Duodenal mucosa (tissue), 2 donors: ENCODE results near the gene HOXA6.

Experiments
- H3K27ac ChIP-seq: one replicate; pipeline ENCODE4 v1.7.0; 2013; ENCODE audit warnings: low read depth, low read length
- H3K27me3 ChIP-seq, 2 donors: one replicate each; pipeline ENCODE4 v1.7.0; 2013; ENCODE audit warnings: low read length in 2 of 2, control low read depth in 1 of 2; ENCODE audit not compliant: insufficient read depth in 2 of 2, control insufficient read depth in 1 of 2
- H3K36me3 ChIP-seq, 2 donors: one replicate each; pipeline ENCODE4 v1.7.0; 2013; ENCODE audit warnings: low read length in 2 of 2, control low read depth in 1 of 2; ENCODE audit not compliant: insufficient read depth in 2 of 2, control insufficient read depth in 1 of 2
- H3K4me1 ChIP-seq, 2 donors: one replicate each; pipeline ENCODE4 v1.7.0; 2013; ENCODE audit warnings: low read length in 2 of 2, control low read depth in 1 of 2; ENCODE audit not compliant: insufficient read depth in 2 of 2, control insufficient read depth in 1 of 2
- H3K4me3 ChIP-seq, 2 donors: one replicate each; pipeline ENCODE4 v1.7.0; 2013; ENCODE audit warnings: low read length in 2 of 2, low read depth in 1 of 2
- H3K9ac ChIP-seq, 2 donors: one replicate each; pipeline ENCODE4 v1.7.0; 2013; ENCODE audit warnings: low read length in 2 of 2, low read depth in 1 of 2
- H3K9me3 ChIP-seq, 2 donors: one replicate each; pipeline ENCODE4 v1.7.0; 2013; ENCODE audit warnings: low read length in 2 of 2, control low read depth in 1 of 2; ENCODE audit not compliant: control insufficient read depth in 1 of 2

HOXA6 gene

DNA sequence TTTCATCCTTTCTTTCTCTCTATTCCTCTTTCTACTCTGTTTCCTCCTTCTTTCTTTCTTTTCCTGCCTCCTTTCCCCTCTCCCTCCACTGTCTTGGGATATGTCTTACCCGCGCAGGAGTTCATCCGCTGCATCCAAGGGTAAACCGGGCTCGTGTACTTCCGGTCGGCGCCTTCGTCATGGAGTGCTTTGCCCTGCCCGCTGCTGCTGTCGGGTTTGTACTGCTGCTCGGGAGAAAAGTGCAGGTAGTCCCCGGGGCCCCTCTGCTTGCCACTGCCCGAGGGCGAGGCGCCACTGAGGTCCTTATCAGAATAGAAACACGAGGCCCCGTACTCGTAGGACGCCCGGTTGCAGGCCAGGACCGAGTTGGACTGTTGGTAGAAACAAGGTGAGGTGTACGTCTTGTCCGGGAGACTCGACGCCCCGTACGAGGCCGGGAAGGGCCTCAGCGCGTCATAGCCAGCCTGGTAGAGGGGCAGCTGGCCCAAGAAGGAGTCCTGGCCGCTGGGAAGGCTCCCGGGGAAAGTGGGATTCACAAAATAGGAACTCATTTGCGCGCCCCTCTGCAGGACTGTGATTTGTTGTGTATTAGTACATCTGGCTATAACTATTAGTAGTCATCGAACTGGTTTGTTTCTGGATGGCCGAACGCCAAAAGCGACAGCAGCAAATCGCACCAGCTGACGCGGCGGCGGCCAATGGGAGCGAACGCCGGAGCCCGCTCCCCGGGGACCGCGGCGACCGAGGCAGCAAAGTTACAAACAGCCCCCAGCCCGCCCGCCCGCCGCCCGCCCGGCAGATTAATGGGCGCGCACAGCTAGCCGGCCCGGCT, at the start of gene HOXA6:
Gene HOXA6 (minus strand): TSS at position 576 of the 832 bp plus-strand sequence. CDS start 25 bp downstream, at position 551.
- H3K27me3 ChIP-seq, result peaks cover 87 to 89% of the 10 kb centered on the region in 2 donors
- H3K36me3 ChIP-seq, result no peaks in the 10 kb centered on the region
- H3K9ac ChIP-seq, result no peak within 1 kb of the TSS
- H3K27ac ChIP-seq, result peak within 1 kb of the TSS; percentile 37
- H3K4me1 ChIP-seq, result peaks cover 28 to 44% of the 10 kb centered on the region in 2 donors
- H3K9me3 ChIP-seq, result no peaks in the 10 kb centered on the region
- H3K4me3 ChIP-seq, result peak within 1 kb of the TSS; percentile 17 to 36

DNA sequence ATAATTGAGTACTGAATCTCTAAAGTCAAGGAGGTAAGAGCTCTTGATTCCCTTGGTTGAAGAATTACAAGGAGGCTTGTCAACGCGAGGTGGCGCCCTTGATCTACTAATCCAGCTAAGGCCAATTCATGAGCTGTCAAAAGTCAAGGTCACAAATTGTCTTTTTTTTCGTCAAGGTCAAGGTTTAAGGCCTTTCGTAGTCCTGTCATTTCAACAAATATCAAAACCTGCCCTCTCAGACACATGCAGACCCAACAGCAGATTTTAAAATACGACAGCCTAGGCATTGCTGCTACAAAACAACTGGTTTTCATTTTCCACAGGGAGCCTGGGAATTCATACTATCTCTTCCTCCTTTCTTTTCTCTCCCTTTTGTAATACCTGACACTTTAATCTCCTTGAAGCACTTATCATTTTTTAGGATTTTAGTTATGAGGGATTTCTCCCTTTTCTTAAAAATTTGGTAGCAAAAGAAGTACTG, 48.8 kb upstream of the HOXA6 start:
- no peaks in the 10 kb centered on the region for H3K9me3 ChIP-seq
- H3K9ac ChIP-seq, result no peak overlapping the region
- peaks cover 79 to 90% of the 10 kb centered on the region in 2 donors for H3K27me3 ChIP-seq
- H3K4me3 ChIP-seq, result no peak overlapping the region
- no peaks in the 10 kb centered on the region for H3K36me3 ChIP-seq
- H3K27ac ChIP-seq, result no peak overlapping the region
- peaks cover 10 to 18% of the 10 kb centered on the region in 2 donors for H3K4me1 ChIP-seq

DNA sequence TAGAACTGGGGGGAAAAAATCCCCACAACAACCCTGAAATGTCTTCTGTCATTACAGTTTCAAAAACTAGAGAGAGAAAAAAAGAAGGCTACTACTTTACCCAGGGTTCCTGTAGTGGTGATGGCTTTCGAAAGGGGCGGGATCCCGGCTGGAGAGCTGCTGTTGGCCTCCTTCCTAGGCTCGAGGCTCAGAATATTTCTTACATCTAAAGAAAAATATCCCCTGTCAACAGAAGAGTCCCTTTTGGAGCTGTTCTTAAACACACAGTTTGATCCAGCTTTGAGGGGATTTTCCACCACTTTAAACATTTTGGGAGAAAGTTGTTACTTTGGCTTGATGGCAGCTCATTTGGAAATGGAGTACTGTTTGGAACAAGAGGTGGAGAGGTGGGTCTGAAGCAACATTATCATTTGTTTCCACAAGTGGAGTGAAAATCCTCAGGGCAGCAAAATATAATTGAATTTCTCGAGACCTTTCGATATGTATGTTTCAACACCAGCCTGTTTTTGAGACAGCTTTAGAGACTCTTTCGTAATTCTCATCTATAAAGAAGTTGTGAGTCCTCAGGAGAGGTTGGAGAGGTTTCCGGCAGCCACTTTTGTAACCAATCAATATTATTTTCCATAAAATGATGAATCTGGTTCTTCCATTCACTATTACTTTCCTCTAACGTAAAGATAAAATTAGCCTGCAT, 47.3 kb upstream of the HOXA6 start:
- Histone ChIP-seq H3K27me3 (peaks cover 82 to 93% of the 10 kb centered on the region in 2 donors), H3K4me3 (no peak overlapping the region), H3K9ac (no peak overlapping the region)

DNA sequence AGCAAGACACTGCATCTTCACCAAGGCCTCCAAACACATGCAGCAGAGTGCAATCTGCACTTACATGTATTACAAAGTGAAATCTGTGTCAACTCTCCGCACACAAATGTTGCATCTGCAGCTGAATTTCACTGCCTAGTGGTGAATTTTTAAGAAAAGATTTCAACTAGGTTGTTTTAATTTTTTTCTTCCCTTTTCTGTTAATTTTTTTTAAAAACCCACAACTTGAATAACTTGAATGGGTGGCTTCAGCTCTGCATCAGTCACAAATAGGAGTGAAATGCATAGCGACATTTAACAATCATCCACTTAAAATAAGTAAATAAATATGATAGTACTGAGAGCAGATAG, 46.4 kb upstream of the HOXA6 start:
- H3K9ac ChIP-seq, result no peak overlapping the region
- H3K4me3 ChIP-seq, result no peak overlapping the region
- H3K36me3 ChIP-seq, result no peaks in the 10 kb centered on the region
- H3K27ac ChIP-seq, result no peak overlapping the region
- peaks cover 87 to 98% of the 10 kb centered on the region in 2 donors for H3K27me3 ChIP-seq
- no peaks in the 10 kb centered on the region for H3K9me3 ChIP-seq
- H3K4me1 ChIP-seq, result peaks cover 3 to 10% of the 10 kb centered on the region in 2 donors

More for the DNA sequence above, 47.3 kb upstream of the HOXA6 start:
- Histone ChIP-seq H3K36me3 (no peaks in the 10 kb centered on the region), H3K9me3 (no peaks in the 10 kb centered on the region), H3K4me1 (peaks cover 0 to 7% of the 10 kb centered on the region in 2 donors), H3K27ac (no peak overlapping the region)

DNA sequence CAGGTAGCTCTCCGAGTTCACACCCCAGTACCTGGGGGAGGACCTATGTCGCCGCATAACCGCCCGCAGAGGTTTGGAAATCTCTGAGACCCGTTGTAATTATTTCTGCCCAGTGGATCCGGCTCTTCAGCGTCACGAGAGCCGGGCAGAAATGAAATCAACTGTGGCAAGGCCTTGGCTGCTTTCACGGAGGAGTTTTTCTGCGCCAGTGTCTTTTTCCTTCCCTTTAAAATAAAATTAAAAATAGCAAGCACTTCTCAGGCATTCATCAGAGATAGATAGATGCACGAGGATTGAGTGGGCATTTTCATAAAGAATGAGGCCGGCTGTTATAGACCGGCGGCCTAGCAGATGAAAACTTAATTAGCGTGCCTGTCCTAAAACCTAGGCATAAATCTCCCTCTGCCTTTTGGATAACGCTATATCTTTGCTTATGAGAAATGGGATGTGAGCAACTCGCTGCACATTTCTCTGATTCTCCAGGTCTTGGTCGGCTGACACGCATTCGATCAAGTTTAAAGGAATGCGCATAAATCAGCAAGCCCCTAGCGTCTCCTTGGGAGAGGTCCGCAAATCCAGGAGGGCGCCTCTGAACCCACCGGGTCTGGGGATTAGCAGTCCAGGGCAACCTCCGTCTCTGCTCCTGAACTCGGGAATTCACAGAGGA, 45.9 kb upstream of the HOXA6 start:
- H3K9ac ChIP-seq, result no peak overlapping the region
- peak overlapping the region in 1 of 2 donors; percentile 36 for H3K4me3 ChIP-seq
- H3K36me3 ChIP-seq, result no peaks in the 10 kb centered on the region
- no peak overlapping the region for H3K27ac ChIP-seq
- peaks cover 8 to 14% of the 10 kb centered on the region in 2 donors for H3K4me1 ChIP-seq
- H3K9me3 ChIP-seq, result no peaks in the 10 kb centered on the region
- H3K27me3 ChIP-seq, result peaks cover 87 to 98% of the 10 kb centered on the region in 2 donors

DNA sequence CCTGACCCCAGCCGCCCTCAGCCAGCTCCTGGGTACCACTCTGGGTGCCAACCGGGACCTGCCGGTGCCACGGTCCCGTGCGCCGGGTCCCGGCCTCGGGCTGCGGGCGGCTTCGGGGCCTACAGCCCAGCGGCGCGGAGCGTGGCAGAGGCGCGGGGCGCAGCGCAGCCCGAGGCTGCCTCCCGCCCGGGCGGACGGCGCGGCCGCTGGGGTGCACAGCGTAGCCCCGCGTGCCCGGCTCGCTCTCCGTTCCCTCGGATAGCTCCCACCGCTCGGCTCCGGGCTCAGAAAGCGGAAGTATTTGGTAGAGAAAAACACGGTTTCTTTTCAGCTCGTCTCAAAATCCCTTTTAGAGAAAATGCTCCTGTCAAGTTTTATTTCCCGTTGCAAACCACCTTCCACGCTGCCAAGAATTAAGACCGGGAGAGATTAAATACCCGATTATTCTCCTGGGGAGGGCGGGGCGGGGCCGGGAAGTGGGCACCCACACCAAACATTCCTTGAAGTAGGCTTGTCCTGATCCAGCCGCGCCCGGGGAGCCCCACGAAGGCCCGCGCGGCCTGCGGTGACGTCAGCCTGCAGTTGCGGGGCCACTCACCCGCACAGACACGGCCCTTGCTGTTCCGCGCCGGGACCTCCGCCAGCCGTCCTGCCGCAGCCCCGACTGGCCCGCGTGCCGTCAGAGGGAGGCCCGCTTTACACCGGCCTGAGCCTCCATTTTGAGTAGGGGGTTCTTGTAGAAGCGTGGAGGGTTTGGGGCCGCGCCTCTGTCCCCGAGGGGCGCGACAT, 45.2 kb upstream of the HOXA6 start:
- Histone ChIP-seq H3K27me3 (peaks cover 87 to 98% of the 10 kb centered on the region in 2 donors), H3K9me3 (no peaks in the 10 kb centered on the region), H3K27ac (no peak overlapping the region), H3K4me1 (peaks cover 13 to 20% of the 10 kb centered on the region in 2 donors), H3K9ac (no peak overlapping the region), H3K36me3 (no peaks in the 10 kb centered on the region), H3K4me3 (peak overlapping the region in 1 of 2 donors; percentile 36)

DNA sequence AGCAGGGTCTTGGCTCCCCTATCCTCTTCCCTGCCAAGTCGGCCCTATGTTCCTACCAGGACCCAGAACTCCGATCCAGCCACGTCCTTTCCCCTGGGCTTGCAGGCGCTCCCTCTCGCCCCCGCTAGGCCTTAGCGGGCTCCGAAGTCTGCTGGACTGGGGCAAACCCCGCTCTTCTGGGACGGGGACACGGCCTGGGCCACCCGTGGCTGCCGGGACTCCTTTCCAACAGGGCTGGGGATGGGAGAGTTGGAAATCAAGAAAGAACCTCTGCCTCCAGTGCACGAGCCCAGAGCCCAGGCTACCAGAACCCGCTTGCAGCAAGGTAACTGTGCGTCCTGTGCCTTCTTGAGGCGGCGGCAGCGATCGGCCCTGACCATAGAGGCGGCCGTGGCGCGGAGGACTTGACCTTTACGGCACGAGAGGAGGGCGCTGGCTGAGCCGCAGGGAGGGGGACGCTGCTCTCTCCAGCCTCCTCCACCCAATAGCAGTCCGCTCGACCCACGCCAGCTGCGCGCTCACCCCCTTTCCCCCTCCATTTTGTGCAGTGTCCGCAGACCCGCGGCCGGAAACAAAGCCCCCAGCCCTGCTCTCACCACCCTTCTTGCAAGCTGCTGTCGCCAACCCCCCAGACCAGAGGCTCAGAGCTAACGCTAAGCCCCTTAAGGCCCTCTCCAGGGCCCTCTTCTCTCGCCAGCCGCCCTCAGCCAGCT, 44.4 kb upstream of the HOXA6 start:
- H3K4me1 ChIP-seq, result peaks cover 13 to 20% of the 10 kb centered on the region in 2 donors
- peaks cover 87 to 98% of the 10 kb centered on the region in 2 donors for H3K27me3 ChIP-seq
- H3K27ac ChIP-seq, result no peak overlapping the region
- H3K36me3 ChIP-seq, result no peaks in the 10 kb centered on the region
- H3K9me3 ChIP-seq, result no peaks in the 10 kb centered on the region
- no peak overlapping the region for H3K4me3 ChIP-seq
- H3K9ac ChIP-seq, result no peak overlapping the region

DNA sequence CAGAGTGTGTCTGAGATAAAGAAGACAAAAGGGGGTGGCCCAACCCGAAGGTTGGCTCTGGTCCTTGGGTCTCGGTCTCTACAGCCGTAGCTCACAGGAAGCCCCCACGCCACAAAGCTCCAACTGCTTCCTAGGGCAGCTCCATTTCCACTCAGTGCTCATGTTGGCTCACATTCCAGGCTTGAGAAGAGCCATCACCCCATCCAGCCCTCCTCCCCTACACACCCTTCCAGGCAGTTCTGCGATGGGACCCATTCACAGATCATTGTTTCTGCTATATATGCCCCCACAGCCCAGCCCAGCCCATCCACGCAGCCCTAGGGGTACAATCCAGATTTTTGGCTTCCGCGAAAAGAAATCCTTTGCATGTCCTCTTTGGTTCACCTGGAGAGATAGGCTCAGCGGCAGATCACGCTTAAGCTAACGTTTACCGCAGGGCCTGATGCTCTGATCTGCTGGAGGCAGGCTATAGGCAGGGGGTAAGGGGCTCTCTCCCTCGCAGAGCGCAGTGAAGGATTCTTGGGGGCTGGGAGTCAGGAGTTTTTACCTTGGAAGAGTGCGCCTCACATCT, 43.7 kb upstream of the HOXA6 start:
- Histone ChIP-seq H3K9ac (no peak overlapping the region), H3K4me1 (peaks cover 13 to 20% of the 10 kb centered on the region in 2 donors), H3K36me3 (no peaks in the 10 kb centered on the region), H3K4me3 (no peak overlapping the region), H3K27me3 (peaks cover 95 to 97% of the 10 kb centered on the region in 2 donors), H3K27ac (no peak overlapping the region), H3K9me3 (no peaks in the 10 kb centered on the region)
